GM19351 (cell line): Measurements from ENCODE around the gene RBM8A.
A peak's percentile ranks its signal among the peaks of the same experiment; 100 is the strongest.

ENCODE experiments used
- ATAC-seq: cut with Tn5 transposase; IDR thresholded peaks from one replicate; pipeline ENCODE4 v1.9.1; 2021; ENCODE audit warnings: mild to moderate bottlenecking, moderate library complexity; ENCODE audit not compliant: unreplicated experiment

RBM8A gene

GRCh38 chr1:145927063-145927886, at the start of gene RBM8A:
Gene RBM8A, minus strand, starts transcription at chr1:145927484. Its CDS starts 58 bp downstream, at chr1:145927426.
- peak; percentile 97 for ATAC-seq

GRCh38 chr1:145977016-145977415, 49.7 kb upstream of the RBM8A start:
- ATAC-seq = no peak

DNA sequence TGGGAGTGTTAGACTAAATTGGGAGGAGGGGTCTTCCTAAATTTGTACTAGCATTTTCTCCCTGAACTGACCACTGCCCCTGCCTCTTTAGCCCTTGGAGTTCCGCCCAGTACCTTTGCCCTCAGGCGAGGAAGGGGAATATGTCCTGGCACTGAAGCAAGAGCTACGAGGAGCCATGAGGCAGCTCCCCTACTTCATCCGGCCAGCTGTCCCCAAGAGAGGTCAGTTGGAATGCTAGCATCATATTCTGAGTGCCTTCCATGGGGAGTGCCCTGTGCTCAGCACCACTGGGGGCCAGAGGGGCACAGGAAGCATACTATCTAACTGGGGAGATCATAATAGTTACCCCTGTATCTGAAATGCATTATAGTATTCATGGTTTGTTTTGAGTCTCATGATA, 47.9 kb upstream of the RBM8A start:
- ATAC-seq = no peak

DNA sequence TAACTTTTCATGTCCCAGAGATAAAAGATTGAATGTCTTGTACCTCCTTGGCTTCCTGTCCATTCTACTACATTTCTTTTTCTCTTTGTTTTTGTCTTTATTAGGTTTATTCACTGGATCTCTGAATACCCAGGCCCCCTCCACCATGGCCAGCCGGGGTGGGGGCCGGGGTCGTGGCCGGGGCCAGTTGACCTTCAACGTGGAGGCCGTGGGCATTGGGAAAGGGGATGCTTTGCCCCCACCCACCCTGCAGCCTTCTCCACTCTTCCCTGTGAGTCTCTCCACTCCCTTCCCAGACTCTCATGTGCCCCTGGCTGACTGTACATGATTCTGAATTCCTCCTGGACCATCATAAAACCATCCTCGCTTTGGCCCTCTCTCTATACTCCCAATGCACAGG, 47.4 kb upstream of the RBM8A start:
- no peak for ATAC-seq

DNA sequence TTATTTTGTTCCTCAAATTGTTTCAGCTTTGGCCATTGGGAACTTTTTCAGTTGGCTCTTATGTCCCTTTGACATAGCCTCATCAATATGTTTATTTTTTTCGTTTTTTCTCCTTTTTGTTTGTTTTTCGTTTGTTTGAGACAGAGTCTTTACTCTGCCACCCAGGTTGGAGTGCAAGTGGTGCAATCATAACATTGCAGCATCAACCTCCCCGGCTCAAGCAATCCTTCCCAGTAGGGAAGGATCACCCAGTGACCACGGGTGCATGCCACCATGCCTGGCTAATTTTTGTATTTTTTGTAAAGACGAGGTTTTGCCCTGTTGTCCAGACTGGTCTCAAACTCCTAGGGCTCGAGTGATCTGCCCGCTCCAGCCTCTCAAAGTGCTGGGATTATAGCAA, 45.3 kb upstream of the RBM8A start:
- no peak for ATAC-seq

GRCh38 chr1:145967288-145967687, 40.0 kb upstream of the RBM8A start:
- no peak for ATAC-seq

DNA sequence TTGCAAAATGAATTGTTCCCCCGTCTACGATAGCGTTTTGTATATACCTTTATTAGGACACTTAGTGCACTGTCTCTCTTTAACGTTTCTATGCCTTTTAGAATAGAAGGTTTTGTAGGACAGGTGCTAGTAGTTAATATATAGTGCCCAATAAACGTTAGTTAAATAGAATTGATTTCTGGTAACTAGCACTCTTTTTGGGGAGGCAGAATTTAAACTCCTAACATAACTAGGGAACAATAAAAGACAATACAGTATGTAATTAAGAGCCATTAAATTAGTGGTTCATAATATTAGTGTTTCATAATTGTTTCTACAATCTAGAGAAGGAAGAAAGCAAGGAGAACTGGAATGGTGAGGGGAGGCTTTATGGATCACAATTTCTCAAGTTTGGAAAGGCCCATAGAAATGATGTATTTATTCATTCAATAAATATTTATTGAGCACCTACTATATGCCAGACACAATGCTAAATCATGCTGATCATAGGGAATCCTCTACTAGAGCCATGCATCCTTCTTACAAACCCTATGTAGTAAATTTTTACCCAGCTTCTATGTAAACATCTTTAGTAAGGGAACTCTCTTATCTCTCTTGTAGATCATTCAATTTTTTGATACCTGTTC, 37.9 kb upstream of the RBM8A start:
- ATAC-seq = no peak

GRCh38 chr1:145964328-145965118, 37.2 kb upstream of the RBM8A start, which contains the start of the genes ANKRD34A and POLR3GL:
Gene ANKRD34A, minus strand, starts transcription at chr1:145964575. Its CDS starts 2,816 bp downstream, at chr1:145961759.
Gene POLR3GL, plus strand, starts transcription at chr1:145964690. Its CDS starts 10,176 bp downstream, at chr1:145974866.
- ATAC-seq = peak; percentile 90

GRCh38 chr1:145963265-145964019, 36.2 kb upstream of the RBM8A start:
- ATAC-seq = no peak

- no peak for ATAC-seq
Measured at GRCh38 chr1:145962157-145963102, 35.1 kb upstream of the RBM8A start.

DNA sequence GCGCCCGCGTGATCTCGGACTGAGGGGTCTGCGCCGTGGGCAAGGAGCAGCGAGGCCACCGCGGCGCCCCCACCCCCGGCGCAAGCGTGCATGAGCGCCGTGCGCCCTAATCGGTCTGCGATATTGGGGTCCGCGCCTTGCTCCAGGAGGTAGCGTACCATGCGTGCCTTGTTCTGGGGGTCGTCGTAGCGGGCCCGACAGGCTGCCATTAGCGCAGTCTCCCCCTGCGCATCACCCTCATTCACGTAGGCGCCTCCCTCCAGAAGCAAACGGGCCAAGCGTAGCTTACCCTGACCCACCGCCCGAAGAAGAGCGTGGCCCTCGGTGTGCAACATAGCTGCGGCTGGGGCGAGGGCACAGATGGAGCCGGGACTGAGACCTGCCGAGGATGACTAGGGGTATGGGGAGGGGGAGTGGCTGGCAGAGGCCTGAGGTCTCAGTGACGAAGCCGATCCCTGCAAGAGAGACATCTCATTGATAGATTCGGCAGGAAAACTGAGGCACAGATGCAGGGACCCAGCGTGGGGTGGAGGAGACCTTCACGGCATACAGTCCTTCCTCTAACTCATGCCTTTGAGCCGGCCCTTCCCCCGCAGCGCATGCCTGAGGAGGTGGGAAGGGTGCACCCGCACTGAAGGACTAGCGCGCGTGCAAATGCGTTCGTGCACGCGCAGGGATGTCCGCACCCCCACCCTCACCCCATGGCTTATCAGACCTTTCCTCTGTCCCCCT, 34.3 kb upstream of the RBM8A start:
- ATAC-seq = no peak

DNA sequence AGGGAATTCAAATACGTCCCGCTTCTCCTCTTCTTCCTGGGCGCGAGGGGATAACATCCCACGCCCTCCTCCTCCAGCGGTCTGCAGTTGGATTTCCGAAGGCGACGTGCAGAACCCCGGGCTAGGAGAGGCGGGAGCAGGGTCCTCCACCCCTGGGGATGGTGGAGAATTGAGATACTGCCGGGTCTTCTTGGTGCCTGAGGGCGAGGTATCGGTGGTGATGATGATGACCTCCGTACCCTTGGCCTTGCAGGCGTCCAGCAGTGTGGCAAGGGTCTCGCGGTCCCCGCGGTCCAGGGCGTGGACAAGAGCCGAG, 33.8 kb upstream of the RBM8A start:
- ATAC-seq = no peak

DNA sequence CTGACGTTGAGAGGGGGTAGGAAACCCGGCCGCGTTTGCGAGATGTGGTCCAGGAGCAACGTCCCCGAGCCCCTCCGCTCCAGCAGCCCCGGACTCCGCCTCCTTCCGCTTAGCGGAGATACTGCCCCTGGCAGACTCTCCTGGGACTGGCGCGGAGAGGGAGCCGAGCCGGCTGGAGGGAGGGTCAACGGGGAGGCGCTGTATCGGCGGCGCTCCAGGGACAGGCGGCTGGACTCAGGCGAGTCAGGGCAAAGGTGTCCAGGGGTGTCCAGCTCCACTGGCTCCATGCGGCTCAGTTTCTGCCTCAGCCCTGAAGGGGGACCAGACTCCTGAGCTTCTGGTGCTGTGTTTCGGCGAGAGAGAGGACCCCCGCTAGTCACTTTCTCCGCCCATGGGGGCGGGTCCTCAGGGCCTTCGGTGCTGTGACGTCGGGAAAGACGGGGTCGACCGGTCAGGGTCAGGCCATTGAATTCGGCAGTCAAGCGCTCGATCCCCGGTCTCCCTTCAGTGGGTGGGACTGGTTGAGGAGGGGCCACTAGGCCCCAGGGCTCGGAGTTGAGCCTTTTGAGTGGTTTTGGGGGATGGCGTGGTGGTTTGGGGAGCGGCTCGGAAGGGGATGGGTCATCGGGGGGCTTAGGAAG, 33.3 kb upstream of the RBM8A start:
- no peak for ATAC-seq

DNA sequence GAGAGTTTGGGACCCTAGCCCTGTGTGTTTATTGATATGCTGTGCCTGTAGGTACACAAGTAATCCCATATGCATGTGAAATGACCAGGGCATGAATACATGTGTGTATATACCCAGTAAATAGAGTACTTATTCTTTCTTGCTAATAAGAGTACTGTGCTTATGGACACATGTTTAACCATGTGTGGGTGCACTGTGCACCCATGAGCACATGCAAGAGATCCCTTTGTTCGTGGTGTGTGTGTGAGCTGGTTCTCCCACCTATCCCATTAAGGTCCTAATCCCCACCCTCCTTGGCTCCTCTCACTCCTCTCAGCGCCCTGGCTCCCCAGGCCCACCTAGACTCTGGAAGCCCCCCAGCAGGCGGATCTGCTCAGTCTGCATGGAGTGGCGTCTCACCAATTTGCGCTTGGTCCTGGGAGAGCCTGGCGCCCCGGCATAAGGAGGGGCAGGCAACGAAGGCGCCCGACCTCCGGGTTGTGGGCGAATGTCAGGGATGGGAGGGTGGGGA, 32.7 kb upstream of the RBM8A start:
- ATAC-seq = no peak

GRCh38 chr1:145959333-145959732, 32.0 kb upstream of the RBM8A start:
- ATAC-seq = no peak

DNA sequence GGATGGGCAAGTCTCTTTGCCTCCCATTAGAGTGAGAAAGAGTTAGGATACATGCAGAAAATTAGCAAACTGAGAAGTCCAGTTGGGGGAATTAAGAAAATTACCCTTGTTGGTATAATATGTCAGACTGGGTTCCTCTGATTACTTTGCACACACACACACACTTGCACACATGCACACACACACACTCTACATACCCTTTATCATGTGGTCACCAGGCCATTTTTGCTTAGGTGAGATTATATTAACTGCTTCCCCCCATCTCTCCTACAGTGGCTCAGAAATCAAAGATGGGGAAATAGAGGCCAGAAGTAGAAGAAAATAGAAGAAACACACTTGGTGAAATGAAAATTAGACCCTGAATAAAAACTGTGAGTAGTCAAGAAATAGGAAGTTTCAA, 31.4 kb upstream of the RBM8A start:
- ATAC-seq = no peak

DNA sequence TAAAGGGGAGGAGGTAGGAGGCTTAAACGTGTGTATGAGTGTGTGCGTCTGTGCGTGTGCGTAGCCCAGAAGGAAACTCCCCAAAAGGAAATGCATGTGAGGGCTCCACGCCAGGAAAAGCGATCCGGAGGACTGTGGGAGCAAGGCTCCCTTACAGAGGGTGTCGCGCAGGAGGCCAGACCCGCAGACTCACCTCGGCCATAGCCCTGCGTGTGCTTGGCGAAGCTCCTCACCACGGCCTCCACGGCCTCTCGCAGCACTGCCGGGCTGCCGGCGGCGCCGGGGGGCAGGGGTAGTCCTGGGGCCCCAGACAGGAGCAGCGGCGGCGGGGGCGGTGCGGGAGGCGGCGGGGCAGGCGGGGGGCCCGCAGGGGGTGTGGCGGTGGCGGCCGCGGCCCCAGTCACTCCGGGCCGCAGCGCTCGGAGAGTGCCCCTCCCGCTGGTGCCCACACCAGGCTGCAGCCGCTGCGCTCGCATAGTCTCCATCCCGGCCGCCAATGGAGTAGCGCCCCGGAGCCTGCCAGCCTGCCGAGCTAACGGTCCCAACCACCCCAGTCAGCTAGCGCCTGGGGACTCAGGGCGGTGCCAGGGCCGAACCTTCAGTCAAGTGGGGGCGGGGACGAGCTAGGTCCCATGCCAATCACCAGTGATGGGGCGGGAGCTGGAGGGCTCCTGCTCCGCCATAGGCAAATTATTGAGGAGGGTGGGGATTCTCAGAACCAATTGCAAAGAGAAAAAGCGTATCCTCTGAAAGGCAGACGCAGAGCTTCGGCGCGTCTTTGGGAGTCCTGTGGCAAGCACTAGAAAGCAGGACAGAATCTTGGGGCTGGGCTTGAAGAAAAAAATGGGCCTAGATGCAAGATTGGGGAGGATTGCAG, 30.4 kb upstream of the RBM8A start, which contains the start of gene LIX1L:
LIX1L (minus strand) TSS at position 575 of the 877 bp plus-strand sequence; CDS start at position 485, 90 bp downstream.
- peak; percentile 81 for ATAC-seq
